GM18861 (cell line): Measurements from ENCODE around the gene SERPINA6.
"Not testable (repeated sequence)": the region's sequence is repeated elsewhere in the genome, so short reads cannot be mapped to it uniquely, and the experiment has no call there.

ENCODE experiments used
- ATAC-seq: cut with Tn5 transposase; IDR thresholded peaks from one replicate; pipeline ENCODE4 v1.9.1; 2021; ENCODE audit not compliant: unreplicated experiment

The SERPINA6 gene

DNA sequence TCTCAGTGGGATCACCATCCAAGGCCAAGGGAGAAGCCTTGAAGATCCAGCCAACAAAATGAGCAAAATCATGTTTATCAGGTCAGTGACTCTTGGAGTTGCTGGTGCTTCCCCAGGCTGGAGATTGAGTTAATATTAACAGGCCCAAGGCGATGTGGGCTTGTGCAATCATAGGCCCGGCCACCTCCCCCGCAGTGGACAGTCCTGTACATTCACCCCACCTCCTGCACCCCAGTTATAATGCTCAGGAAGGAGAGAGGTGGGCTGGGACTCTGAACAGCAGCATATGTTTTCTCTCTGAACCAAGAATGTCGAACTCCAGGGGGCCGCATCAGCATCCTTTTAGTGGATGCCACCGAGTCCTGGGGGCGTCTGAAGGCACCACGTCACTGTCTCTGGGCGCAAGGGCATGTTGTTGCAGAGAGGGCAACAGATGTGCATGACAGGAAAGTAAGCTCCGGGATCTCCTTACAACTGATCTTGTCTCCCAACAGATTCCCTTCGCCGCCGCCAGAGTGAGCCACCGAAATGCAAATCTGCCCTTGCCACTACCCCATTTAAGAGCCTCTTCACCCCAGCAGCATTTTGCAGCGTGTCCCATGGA, 32.2 kb upstream of the SERPINA6 start:
- ATAC-seq = no peak

DNA sequence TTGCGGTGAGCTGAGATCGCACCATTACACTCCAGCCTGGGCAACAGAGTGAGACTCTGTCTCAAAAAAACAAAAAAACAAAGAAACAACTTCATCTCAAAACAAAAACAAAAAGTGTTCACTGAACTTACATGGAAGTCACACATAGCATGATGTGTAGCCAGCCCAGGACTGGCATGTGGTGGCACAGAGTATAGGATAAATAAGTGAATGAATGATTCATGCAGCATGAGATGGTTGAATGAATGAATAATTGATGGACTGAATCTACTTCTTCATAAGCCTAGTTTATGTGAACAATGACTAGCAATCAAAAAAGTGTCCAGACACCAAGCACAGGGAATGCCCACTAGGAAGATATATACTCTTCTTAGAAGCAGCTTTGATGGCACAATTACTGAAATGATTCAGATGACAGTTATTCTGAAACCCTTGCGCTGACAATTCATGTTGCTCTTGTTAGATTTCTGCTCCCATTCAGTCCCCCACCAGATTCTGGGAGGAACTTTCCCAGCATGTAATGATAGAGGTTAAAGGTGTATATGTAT, 31.6 kb upstream of the SERPINA6 start:
- ATAC-seq = no peak

DNA sequence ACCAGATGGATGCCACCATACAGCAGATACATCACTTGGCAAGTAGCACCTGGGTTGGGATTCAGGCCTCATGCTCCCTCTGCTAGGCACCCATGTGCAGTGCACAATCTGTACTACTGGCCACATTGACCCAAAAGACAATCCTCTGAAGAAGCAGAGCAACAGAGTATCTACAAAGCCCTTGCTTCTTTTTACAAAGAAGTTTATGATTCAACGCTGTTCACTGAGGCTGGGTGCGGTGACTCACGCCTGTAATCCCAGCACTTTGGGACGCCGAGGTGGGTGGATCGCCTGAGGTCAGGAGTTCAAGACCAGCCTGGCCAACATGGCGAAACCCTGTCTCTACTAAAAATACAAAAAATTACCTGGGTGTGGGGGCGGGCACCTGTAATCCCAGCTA, 31.1 kb upstream of the SERPINA6 start:
- ATAC-seq = not testable (repeated sequence)

DNA sequence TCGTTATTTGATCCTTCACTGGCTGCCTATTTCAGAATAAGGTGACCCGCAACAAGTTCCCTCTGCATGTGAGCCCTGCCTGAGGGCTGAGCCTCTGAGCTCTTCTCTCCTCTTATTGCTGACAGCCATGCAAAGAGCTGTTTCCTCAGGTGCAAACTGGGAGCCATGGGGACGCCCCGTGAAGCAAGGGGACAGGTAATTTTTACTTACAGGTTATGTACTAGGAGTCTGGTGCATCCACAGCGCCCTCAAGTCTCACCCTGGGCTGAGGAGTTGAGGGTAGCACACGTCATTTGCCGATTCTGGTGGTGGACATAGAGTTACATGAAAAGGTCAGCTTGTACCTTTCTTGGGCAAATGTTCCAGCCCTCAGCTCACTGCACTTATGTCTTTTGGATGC, 26.1 kb upstream of the SERPINA6 start:
- no peak for ATAC-seq

DNA sequence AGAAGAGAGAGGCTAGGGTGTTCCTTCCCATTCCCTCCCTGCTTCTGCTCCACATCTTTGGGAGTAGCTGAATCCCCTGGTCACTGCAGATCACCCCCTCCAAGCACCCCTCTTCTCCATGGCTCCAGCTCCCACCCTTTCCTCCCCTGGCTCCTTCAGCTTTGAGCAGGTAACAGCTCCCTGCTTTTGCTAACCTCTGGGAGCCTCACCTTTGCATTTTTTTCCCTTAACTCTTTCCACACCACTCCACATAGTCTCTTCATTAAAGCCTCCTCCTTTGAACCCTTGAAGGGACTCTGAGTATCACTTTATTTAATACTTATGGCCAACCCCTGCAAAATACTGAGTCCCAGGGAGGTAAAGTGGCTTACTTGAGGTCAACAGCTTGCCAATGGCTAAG, 25.7 kb upstream of the SERPINA6 start:
- no peak for ATAC-seq

DNA sequence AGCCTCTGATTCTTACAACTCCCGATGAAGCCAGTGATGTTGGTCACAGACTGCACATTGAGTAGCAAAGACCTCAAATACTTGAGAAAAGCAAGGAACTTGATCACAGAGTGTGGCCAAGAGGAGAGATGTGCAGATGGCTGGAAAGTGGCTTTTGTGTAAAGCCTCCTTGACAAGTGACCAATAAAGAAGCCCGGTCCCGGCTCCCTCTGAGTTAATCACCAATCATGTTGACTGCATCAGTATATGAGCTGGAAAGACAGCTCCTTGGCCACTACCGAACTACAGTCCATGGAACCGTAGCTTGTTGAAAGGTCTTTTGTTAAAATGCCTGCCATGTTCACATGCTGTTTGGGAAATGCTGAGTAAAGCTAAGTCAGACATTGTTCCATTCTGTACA, 23.7 kb upstream of the SERPINA6 start:
- peak; percentile 13 for ATAC-seq

DNA sequence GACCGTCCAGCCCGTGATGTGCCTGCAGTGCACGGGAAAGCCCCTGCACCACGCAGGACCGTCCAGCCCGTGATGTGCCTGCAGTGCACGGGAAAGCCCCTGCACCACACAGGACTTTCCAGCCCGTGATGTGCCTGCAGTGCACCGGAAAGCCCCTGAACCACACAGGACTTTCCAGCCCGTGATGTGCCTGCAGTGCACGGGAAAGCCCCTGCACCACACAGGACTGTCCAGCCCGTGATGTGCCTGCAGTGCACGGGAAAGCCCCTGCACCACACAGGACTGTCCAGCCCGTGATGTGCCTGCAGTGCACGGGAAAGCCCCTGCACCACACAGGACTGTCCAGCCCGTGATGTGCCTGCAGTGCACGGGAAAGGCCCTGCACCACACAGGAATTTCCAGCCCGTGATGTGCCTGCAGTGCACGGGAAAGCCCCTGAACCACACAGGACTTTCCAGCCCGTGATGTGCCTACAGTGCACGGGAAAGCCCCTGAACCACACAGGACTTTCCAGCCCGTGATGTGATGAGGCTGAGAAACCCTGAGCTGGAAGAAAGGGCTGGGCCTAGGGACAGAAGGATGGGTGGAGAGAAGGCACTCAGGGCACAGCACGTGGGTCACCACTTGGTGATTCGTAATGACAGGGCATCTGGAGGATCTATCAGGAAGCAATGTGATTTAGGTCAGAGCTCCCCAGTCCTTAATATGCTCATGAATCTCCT, 23.1 kb upstream of the SERPINA6 start:
- ATAC-seq = peak; percentile 63

DNA sequence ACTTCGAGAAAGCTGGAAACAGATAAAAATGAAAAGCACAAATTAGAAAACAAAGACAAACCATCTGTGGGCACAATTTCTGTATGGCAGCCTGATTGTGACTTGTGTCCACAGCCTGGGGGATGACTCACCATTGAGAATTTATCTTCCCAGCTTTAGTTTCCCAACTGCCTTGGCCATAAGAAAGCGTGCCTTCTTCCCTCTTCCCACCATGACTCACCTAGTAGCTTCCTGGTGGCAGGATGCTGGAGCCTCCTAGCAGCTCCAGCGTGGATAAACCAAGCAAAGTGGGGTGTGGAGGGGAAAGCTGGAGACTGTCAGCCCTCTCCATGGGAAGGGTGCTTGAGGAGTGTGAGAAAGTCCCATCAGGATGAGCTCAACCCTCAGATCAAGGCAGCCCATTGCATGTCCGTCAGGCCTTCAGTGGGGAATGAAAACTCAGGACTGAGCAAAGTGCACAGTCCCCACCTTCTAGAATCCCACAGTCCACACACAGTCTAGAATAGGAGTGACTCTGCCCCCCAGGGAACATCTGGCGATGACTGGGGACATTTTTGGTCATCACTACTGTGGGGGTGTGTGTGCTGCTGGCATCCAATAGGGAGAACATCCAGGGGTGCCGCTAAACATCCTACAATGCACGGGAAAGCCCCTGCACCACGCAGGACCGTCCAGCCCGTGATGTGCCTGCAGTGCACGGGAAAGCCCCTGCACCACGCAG, 22.4 kb upstream of the SERPINA6 start:
- ATAC-seq = no peak

DNA sequence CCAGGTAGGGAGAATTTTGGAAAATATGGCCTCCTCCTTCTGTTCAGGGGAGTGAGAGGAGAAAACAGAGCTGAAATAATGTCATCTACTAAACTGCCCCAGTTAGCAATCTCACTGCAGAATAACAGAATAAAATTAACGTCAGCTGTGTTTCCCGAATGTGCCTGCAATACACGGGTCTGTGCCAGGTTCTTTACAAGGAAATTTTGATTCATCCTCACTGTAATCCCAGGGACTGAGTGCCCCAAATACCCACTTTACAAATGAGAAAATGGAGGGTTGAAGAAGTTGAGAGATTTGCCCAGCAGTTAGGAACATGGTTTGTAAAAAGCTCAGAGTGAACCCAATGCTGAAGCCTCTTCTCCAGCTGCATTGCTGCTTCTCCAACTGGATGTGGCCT, 21.3 kb upstream of the SERPINA6 start:
- ATAC-seq = no peak

DNA sequence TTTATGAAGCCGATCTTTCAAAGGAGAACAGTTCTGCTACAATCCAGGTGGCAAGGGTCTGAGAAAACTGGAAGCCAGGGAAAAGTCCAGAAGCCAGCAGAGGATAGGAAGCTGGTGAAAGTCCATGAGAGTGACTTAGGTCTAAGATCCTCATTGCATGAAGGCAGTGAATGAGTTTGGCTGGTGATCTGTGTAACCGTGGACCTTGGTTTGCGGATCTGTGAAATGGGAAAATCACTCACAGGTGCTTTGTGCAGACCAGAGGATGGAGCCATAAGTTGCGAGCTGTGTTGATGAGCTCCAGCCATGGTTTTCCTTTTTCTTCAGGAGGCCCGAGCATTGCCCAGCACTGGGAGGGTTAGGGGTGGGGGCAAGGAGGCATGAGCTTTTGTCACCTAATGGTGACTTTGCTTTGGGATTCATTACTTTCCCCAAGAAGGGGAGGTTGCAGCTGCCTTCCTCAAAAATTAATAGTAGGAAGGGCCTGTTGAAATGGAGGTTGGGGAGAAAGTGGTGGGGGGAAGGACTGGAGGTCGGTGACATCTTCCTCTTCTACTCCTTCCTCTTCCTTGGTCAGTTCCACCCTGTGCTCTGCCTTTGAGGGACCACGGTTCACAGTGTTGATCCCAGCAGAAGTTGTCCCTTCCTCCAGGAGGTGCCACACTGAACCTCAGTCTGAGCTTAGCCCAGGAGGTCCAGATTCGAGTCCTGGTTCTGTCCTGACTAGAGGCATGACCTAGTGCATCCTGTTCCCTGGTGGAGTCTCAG, 20.3 kb upstream of the SERPINA6 start:
- no peak for ATAC-seq

DNA sequence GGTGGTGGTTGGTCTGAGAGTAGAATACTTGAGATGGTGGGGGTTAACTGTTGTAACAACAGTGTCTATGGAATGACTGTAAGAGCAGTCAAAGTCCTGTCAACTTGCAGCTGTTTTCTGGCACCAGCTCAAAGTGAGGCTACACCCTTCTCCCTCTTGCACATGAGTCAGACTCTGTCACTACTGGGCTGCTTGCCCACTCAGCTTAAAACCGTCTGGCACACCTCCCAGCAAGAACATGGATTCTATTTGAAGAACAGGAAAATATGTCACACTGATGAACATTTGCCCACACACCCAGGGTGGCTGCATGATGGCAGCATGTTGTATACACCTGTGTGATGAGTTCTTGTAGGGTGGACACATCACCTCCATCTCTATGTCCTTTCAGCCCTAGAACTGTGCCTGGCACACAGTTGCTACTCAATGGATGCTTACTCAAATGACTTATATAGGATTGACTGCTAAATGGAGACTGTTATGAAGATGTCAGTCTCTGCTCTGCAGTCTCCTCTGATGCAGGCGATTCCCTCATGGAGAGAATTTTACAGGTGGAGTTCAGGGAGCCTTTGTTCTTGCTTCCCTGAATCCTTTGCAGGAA, 19.3 kb upstream of the SERPINA6 start:
- ATAC-seq = no peak

DNA sequence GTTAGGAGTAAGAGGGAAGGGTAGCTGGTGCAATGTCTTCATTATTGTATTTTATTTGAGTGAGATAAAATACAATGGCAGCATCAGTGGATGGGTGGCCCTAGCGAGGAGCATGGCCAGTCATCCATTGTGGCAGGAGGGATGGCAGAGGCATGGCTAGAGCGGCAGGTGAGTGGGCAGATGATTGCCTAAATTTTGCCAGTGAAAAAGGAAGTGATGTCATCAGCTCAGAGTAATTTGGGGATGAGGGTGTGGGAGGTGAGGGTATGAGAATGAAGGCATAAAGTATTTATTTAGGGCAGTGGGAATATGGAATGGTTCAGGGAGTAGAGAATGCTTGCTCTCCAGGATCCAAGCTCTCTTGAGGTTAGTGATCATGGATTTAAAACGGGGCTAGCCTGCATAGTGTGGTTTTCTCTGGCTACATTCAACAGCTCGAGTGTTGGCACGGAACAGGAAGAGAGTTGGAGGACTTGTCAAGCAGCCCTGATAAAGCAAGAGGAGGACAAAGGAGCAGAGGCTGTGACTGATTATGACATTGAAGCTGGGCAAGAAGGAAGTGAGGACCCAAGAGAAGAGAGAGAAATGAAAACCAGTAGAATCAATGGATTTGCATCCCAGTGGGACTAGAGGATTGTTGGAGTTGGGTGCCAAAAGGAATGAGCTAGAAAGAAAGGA, 18.7 kb upstream of the SERPINA6 start:
- ATAC-seq = no peak

DNA sequence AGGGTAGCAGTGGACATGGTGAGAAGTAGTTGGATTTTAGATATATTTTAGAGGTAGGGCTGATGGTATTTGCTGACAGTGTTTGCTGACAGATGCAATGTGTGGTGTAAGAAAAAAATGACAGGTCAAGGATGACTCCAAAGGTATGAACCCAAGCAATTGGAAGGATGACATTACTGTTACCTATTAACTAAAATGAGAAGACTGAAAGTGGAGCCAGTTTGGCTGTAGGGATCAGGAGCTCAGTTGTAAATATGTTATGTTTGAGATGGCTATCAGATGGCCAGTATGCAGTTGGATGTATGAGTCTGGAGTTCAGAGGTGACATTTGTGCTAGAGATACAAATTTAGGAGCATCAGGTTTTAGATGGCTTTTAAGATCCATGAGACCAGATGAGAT, 17.4 kb upstream of the SERPINA6 start:
- no peak for ATAC-seq

DNA sequence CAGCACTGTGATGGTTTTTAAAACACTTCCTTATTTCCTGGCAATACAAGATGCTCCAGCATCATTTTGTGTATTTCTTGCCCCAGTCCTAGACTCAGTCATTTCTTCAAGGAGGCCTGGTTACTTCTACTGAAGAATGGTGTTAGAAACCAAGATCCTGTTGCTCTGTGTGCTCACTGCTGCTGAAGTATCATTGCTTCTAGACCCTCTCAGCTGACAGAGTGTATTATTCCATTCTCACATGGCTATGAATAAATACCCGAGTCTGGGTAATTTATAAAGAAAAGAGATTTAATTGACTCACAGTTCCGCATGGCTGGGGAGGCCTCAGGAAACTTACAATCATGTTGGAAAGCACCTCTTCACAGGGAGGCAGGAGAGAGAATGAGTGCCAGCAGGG, 14.9 kb upstream of the SERPINA6 start:
- no peak for ATAC-seq

DNA sequence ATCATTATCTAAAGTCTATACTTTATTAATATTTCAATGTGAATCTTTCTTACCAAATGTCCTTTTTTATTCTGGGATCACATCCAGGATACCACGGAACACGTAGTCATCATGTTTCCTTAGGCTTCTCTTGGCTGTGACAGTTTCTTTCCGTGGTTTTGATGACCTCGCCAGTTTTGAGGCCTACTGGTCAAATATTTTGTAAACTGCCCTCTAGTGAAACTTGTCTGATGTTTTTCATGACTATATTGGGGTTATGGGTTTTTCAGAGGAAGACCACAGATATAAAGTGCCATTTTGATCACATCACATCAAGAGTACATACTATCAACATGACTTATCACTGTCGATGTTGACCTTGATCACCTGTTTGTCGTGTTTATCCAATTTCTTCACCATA, 14.1 kb upstream of the SERPINA6 start:
- ATAC-seq = no peak

DNA sequence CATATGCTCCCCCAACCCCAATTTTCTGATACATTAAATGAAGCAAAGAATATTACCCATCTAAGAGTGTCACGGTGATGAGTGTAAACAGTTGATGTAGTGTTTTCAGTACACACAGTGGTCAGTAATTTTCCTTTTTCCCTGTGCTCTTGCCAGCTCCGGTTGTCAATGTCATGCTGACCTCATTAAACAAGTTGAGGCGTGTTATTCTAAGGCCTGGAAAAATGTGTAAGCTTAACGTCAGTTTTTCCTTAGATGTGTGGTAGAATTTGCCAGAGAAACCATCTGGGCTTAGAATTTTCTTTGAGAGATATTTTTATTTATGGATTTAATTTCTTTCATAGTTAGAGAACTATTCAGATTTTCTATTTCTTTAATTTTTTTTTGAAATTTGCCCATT, 11.7 kb upstream of the SERPINA6 start:
- no peak for ATAC-seq

DNA sequence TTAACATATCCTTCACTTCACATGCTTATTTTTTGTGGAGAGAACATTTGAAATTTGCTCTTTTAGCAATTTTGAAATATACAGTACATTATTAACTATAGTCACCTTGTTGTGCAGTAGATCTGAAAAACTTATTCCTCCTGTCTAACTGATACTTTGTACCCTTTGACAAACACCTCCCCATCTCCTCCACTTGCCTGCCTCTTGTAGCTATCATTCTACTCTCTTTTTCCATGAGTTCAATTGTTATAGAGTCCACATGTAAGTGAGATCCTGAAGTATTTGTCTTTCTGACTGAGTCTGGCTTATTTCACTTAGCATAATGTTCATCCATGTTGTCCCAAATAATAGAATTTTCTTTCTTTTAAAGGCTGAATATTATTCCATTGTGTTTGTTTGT, 9.5 kb upstream of the SERPINA6 start:
- ATAC-seq = no peak

DNA sequence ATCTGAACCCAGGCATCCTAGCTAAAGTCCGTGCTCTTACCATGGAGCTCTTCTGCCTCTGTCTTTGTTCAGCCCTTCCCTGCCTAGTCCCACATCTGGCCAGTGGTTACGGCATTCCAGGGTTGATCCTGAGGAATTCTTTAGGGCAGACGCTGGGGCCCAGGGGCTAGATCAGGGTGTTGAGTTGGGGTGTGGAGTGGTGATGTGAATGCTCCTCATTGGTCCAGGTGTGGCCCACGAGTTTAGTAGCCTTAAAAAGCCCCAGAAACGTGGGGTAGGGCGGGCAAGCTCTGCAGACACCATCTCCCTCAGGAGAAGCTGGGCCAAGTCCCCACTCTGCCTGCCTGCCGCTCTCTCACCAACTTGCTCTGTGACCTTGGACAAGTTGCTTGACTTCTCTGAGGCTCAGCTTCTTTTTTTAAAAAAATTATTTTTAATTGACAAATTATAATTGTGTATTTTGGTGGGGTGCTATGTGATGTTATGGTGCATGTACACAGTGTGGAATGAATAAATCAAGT, 9.0 kb upstream of the SERPINA6 start:
- ATAC-seq = no peak

DNA sequence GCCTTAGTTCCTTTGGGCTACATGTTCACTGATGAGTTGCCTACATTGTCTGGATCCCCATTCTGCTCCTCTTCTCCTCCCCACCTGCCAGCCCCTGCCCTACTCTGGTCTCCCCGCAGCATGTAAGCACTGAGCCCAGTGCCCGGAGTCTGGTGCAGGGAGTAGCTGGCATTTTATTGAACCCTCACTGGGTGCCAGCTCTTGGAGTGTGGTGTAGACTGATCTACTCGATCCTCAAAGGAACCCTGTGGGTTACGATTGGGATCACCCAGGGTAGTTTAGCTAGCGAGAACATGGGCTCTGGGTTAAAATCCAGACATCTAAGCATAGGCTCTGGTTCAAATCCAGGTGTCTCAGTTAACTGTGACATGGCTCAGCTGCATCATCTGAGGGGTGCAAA, 8.3 kb upstream of the SERPINA6 start:
- no peak for ATAC-seq

DNA sequence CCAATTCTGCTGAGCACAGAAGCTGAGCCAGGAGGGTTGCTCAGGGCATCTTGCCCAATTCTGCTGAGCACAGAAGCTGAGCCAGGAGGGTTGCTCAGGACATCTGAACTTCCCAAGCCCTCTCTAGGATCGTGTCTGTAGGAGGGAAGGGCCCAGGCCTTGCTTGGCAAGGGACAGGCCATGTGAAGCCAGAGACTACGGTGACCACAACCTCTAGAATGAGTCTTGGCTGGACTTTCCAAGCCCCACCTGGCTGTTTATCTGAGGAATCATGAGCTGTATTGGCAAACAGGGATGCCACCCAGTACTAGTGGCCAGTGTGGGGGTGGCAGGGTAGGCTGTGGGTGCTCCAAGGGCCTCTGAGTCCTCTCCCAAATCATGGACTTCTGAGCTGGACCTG, 7.7 kb upstream of the SERPINA6 start:
- ATAC-seq = no peak
